K562 (cell line): ENCODE measurements around the gene RGS9BP. TPM values are rescaled to one million over a fixed set of nuclear protein-coding genes. Genes with fewer than 3 reads are reported as not detected.

Experiments used
- BCOR ChIP-seq: fragments of 450-650 bp; IDR thresholded peaks from 2 replicates; pipeline ENCODE4 v1.6.1; 2016
- DMBX1 ChIP-seq: fragments of 250-450 bp; sonication (Bioruptor Pico); IDR thresholded peaks from 2 replicates; pipeline ENCODE4 v1.8.0; 2022; ENCODE audit warnings: inconsistent platforms, mild to moderate bottlenecking, moderate library complexity, borderline replicate concordance
- ETV1 ChIP-seq: fragments of 450-650 bp; conservative IDR thresholded peaks from 2 replicates; pipeline ENCODE4 v1.6.1; 2016; ENCODE audit warnings: missing genetic modification characterization, control low read depth, low read depth, missing compliant biosample characterization
- HDAC8 ChIP-seq: fragments of 450-650 bp; IDR thresholded peaks from 2 replicates; pipeline ENCODE4 v1.6.1; 2016; ENCODE audit warnings: mild to moderate bottlenecking, missing genetic modification characterization, moderate library complexity, missing compliant biosample characterization
- HLTF ChIP-seq: fragments of 450-650 bp; IDR thresholded peaks from 2 replicates; pipeline ENCODE4 v1.6.1; 2016
- HSF4 ChIP-seq: fragments of 250-450 bp; sonication (Bioruptor Pico); IDR thresholded peaks from 2 replicates; pipeline ENCODE4 v2.1.2; 2022; ENCODE audit warnings: mild to moderate bottlenecking, moderate library complexity, borderline replicate concordance
- MECOM ChIP-seq: fragments of 250-450 bp; sonication (Bioruptor Pico); IDR thresholded peaks from 2 replicates; pipeline ENCODE4 v1.8.0; 2022; ENCODE audit warnings: inconsistent platforms
- RAD51 ChIP-seq: fragments of 450-650 bp; IDR thresholded peaks from 2 replicates; pipeline ENCODE4 v1.7.1; 2016; ENCODE audit warnings: low read depth, mild to moderate bottlenecking, borderline replicate concordance
- TCF7 ChIP-seq: sonication (generic); IDR thresholded peaks from 2 replicates; pipeline ENCODE4 v1.6.1; 2016; ENCODE audit warnings: antibody characterized with exemption, borderline replicate concordance
- TCFL5 ChIP-seq: fragments of 250-450 bp; sonication (Bioruptor Pico); conservative IDR thresholded peaks from 2 replicates; pipeline ENCODE4 v1.6.1; 2021; ENCODE audit warnings: mild to moderate bottlenecking, moderate library complexity, matching md5 sums
- WHSC1 ChIP-seq: IDR thresholded peaks from one replicate; pipeline ENCODE4 v1.6.1; 2012; ENCODE audit warnings: low read length, control low read depth, inconsistent platforms
- ZNF282 ChIP-seq: sonication (generic); formaldehyde crosslinking; IDR thresholded peaks from 2 replicates; pipeline ENCODE4 v1.8.1; 2023; ENCODE audit warnings: missing genetic modification reagents
- ZNF311 ChIP-seq: fragments of 250-450 bp; sonication (Bioruptor Pico); IDR thresholded peaks from 2 replicates; pipeline ENCODE4 v1.4.0; 2020; ENCODE audit warnings: mild to moderate bottlenecking, moderate library complexity
- ZNF583 ChIP-seq: fragments of 250-450 bp; sonication (Bioruptor Pico); IDR thresholded peaks from 2 replicates; pipeline ENCODE4 v1.4.0; 2020
- ZSCAN29 ChIP-seq: fragments of 450-650 bp; IDR thresholded peaks from 2 replicates; pipeline ENCODE4 v1.6.1; 2017
- polyA plus RNA-seq, 8 experiments: library from polyadenylated mRNA; depleted of rRNA in 4 of 8; stranded (reverse) in 5 of 8; unstranded in 3 of 8; fragments of >200 nt; fragmentation: Nextera tagmentation in 2 of 8; fragmentation: Illumina TruSeq in 1 of 8; extraction: Ambion mirVana in 2 of 8; extraction: Trizol in 1 of 8; gene quantifications; 2 replicates each; pipeline versions ENCODE4 v1.2.1 to v1.2.3, GENCODE V29; 2011 to 2014; ENCODE audit warnings: inconsistent platforms in 1 of 8, missing spikeins in 1 of 8
- total RNA-seq, 7 experiments: library from RNA; depleted of rRNA in 6 of 7; stranded (reverse); fragments of >200 nt in 6 of 7; fragmentation: Illumina TruSeq in 2 of 7; extraction: Trizol in 2 of 7; gene quantifications; 2 replicates each; pipeline versions ENCODE4 v1.2.1 to v1.2.3, GENCODE V29; 2011 to 2021; ENCODE audit warnings: low replicate concordance in 1 of 7
- TF ChIP-seq, protein P1 (sequence below): fragments of 250-450 bp; sonication (Bioruptor Pico); IDR thresholded peaks from 2 replicates; pipeline ENCODE4 v1.4.0; 2020; ENCODE audit warnings: mild to moderate bottlenecking
- TF ChIP-seq, protein P2 (sequence below), 2 experiments: fragments of 450-650 bp in 1 of 2; sonication (generic) in 1 of 2; formaldehyde crosslinking in 1 of 2; IDR thresholded peaks in 1 of 2; conservative IDR thresholded peaks in 1 of 2; 2 replicates each; pipeline versions ENCODE4 v1.6.1 to v1.8.1; 2016 to 2023; ENCODE audit warnings: mild to moderate bottlenecking in 2 of 2, moderate library complexity in 2 of 2, inconsistent platforms in 1 of 2, missing genetic modification reagents in 1 of 2
- TF ChIP-seq, protein P3 (sequence below): fragments of 450-650 bp; formaldehyde crosslinking; IDR thresholded peaks from 2 replicates; pipeline ENCODE4 v1.4.0; 2020; ENCODE audit warnings: mild to moderate bottlenecking, moderate library complexity
- TF ChIP-seq, protein P4 (sequence below): fragments of 250-450 bp; sonication (Bioruptor Pico); IDR thresholded peaks from 2 replicates; pipeline ENCODE4 v1.9.0; 2021; ENCODE audit warnings: mild to moderate bottlenecking, inconsistent platforms
- TF ChIP-seq, protein P5 (sequence below): fragments of 450-650 bp; IDR thresholded peaks from 2 replicates; pipeline ENCODE4 v1.7.0; 2016; ENCODE audit warnings: borderline replicate concordance
- TF ChIP-seq, protein P6 (sequence below): fragments of 250-450 bp; sonication (Bioruptor Pico); IDR thresholded peaks from 2 replicates; pipeline ENCODE4 v1.5.0; 2021

The RGS9BP gene
- total and polyA plus RNA-seq, 9 of the 15 experiments (the other 6 are each of a cell fraction or from before 2014, with no cell fraction given) = 0.03 to 1.3 (median 0.49) TPM

DNA sequence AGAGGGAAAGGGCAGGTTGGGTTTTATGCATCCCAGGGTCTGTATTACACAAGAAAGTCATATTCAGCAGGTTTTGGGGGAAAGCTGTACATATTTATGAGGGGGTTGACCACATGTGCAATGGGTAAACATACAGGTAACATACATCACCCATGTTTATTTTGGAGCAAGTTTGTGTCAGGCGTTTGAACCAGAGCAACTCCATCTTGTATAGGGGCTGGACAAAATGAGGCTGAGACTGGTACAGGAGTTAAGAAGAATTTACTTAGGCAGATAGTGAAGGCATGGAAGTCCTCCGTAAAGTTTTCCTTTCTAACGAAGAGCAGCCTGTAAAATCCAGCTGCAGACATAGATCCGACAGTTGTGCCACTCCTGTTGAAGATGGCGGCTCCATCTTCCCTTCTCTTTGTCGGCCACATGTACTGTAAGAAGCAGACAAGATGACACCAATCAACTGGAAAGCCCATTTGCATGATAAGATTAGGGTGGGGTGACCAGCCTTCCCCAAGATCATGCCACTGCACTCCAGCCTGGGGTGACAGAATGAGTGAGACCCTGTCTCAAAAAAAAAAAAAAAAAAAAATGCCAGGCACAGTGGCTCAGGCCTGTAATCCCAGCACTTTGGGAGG is 11.3 kb downstream of the RGS9BP start (continued):
- TF ChIP-seq, protein P1, sequence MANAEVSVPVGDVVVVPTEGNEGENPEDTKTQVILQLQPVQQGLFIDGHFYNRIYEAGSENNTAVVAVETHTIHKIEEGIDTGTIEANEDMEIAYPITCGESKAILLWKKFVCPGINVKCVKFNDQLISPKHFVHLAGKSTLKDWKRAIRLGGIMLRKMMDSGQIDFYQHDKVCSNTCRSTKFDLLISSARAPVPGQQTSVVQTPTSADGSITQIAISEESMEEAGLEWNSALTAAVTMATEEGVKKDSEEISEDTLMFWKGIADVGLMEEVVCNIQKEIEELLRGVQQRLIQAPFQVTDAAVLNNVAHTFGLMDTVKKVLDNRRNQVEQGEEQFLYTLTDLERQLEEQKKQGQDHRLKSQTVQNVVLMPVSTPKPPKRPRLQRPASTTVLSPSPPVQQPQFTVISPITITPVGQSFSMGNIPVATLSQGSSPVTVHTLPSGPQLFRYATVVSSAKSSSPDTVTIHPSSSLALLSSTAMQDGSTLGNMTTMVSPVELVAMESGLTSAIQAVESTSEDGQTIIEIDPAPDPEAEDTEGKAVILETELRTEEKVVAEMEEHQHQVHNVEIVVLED = peak; percentile 69
- TF ChIP-seq TCFL5 (peak; percentile 80), BCOR (no peak), HLTF (no peak), ZNF282 (no peak), ZNF311 (CRISPR knock-in tag) (peak; percentile 95), RAD51 (no peak), MECOM (CRISPR knock-in tag) (peak; percentile 98), WHSC1 (no peak), ZSCAN29 (no peak), ZNF583 (CRISPR knock-in tag) (peak; percentile 97), HDAC8 (tag) (peak; percentile 81), DMBX1 (CRISPR knock-in tag) (peak; percentile 98), TCF7 (no peak), HSF4 (CRISPR knock-in tag) (peak; percentile 96), ETV1 (tag) (0 out of 2 replicates have a peak, but pooled peaks have one; percentile 30)
- TF ChIP-seq, protein P2, sequence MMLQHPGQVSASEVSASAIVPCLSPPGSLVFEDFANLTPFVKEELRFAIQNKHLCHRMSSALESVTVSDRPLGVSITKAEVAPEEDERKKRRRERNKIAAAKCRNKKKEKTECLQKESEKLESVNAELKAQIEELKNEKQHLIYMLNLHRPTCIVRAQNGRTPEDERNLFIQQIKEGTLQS (IDR thresholded peaks at IDR 0.05) = no peak
- TF ChIP-seq, protein P2 (CRISPR knock-in tag; conservative IDR thresholded peaks at IDR 0.05) = no peak
- TF ChIP-seq, protein P3, sequence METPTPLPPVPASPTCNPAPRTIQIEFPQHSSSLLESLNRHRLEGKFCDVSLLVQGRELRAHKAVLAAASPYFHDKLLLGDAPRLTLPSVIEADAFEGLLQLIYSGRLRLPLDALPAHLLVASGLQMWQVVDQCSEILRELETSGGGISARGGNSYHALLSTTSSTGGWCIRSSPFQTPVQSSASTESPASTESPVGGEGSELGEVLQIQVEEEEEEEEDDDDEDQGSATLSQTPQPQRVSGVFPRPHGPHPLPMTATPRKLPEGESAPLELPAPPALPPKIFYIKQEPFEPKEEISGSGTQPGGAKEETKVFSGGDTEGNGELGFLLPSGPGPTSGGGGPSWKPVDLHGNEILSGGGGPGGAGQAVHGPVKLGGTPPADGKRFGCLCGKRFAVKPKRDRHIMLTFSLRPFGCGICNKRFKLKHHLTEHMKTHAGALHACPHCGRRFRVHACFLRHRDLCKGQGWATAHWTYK (CRISPR knock-in tag) = peak; percentile 97
- TF ChIP-seq, protein P4, sequence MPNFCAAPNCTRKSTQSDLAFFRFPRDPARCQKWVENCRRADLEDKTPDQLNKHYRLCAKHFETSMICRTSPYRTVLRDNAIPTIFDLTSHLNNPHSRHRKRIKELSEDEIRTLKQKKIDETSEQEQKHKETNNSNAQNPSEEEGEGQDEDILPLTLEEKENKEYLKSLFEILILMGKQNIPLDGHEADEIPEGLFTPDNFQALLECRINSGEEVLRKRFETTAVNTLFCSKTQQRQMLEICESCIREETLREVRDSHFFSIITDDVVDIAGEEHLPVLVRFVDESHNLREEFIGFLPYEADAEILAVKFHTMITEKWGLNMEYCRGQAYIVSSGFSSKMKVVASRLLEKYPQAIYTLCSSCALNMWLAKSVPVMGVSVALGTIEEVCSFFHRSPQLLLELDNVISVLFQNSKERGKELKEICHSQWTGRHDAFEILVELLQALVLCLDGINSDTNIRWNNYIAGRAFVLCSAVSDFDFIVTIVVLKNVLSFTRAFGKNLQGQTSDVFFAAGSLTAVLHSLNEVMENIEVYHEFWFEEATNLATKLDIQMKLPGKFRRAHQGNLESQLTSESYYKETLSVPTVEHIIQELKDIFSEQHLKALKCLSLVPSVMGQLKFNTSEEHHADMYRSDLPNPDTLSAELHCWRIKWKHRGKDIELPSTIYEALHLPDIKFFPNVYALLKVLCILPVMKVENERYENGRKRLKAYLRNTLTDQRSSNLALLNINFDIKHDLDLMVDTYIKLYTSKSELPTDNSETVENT = no peak
- TF ChIP-seq, protein P5, sequence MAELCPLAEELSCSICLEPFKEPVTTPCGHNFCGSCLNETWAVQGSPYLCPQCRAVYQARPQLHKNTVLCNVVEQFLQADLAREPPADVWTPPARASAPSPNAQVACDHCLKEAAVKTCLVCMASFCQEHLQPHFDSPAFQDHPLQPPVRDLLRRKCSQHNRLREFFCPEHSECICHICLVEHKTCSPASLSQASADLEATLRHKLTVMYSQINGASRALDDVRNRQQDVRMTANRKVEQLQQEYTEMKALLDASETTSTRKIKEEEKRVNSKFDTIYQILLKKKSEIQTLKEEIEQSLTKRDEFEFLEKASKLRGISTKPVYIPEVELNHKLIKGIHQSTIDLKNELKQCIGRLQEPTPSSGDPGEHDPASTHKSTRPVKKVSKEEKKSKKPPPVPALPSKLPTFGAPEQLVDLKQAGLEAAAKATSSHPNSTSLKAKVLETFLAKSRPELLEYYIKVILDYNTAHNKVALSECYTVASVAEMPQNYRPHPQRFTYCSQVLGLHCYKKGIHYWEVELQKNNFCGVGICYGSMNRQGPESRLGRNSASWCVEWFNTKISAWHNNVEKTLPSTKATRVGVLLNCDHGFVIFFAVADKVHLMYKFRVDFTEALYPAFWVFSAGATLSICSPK = no peak
- TF ChIP-seq, protein P6, sequence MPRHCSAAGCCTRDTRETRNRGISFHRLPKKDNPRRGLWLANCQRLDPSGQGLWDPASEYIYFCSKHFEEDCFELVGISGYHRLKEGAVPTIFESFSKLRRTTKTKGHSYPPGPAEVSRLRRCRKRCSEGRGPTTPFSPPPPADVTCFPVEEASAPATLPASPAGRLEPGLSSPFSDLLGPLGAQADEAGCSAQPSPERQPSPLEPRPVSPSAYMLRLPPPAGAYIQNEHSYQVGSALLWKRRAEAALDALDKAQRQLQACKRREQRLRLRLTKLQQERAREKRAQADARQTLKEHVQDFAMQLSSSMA = no peak
